Amygdala (tissue), 56 donors: ENCODE data around the gene TRIM47.

Source experiments
- DNase-seq, 56 donors: peaks; one replicate each; lab custom pipeline; 2025; lab: John Stamatoyannopoulos, UW

TRIM47 gene

DNA sequence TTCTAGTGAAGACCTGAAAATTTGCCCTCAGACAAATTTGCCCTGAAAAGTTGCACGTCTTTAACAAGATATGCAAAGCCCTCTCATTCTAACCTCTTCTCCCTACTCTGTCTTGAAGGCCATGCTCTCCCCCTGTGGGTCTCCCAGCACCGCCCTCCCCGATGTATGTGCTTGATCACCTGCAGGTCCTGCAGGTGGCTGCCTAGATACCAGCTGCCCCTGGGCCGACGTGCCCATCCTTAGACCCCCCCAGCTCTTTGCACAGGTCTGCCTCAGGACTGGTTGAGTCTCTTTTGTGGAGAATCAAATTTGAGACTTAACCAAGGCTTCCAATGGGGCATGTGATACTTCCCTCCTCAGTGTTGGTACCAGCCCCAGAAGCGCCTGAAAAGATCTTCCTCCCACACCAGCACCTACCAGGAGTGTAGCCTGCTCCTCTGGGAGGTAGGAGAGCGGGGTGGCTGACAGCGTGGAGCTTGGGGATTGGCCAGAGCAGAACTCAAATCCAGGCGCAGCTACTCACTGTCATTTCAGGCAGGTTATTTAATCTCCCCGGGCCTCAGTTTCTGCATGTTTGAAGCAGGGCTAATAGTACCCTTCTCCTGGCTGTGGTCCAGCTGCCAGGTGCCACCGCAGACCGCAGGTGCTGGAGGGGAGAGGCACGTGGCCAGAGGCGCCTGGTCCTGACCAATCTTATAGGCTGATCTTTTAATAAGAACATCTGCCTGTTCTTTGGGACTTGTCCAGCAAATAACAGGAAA is 30.9 kb upstream of the TRIM47 start:
- DNase-seq: no peak

GRCh38 chr17:75908201-75908600 is 29.8 kb upstream of the TRIM47 start:
- DNase-seq: peak in 5 of 56 donors; percentile 13 to 43 (median 18)

GRCh38 chr17:75906143-75906884 is 27.9 kb upstream of the TRIM47 start:
- no peak for DNase-seq

- DNase-seq: peak; percentile 59 to 99 (median 80)
Observed at GRCh38 chr17:75904749-75905521, 26.6 kb upstream of the TRIM47 start, which contains the start of gene MRPL38. MRPL38 (minus strand) TSS chr17:75904884; CDS start chr17:75904875, 9 bp downstream.

GRCh38 chr17:75902406-75902805 is 24.0 kb upstream of the TRIM47 start:
- DNase-seq: no peak

DNA sequence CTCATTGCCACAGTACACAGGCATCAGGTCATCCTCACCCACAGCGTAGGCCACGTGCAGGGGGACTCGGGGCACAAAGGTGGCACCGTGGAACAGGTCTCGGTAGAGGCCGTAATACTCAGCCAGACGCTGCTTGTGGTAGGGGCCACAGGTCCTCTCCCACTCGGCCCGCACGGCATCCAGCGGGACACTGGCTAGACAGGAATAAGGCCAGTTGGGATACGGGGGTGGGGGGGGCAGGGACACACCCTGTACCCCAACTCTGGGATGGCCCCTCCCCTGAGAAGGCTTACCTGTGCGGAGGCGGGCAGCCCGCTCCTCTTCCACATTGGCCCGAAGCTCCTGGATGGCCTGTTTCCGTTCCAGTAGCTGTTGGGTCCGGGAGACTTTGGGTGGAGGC is 23.3 kb upstream of the TRIM47 start:
- DNase-seq: no peak

- DNase-seq: no peak
Observed at GRCh38 chr17:75900691-75901533, 22.5 kb upstream of the TRIM47 start.

DNA sequence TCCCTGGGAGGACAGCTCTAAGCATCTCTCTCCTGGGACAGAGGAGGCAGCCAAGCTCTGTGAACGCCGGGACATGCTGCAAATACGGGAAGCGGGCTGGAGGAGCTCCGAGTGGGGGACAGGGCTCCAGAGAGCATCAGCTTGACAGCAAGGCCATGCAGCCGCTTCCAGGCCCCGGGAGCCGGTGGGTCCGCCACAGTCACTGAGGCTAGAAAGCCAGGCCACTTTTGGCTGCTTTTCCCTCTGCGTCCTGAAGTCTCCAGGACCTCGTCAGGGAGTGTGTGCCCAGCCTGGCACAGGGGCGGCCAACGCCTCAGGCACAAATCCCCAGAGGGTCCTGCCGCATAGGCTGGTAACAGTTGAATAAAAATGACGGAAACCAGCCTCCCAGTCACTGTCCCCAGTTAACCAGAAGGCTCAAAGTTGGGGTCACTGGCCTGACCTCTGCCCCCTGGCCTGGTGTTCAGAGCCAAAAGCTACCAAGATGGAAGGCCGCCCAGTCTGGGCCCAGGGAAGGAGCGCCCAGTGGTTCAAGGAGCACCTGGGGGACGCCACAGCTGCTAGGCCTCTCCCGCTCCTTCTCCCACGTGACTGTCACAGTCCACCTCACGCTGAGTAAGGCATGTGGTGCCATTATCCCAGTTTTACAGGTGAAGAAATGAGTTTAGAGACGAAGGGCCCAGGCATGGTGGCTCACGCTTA is 21.5 kb upstream of the TRIM47 start:
- DNase-seq: no peak

DNA sequence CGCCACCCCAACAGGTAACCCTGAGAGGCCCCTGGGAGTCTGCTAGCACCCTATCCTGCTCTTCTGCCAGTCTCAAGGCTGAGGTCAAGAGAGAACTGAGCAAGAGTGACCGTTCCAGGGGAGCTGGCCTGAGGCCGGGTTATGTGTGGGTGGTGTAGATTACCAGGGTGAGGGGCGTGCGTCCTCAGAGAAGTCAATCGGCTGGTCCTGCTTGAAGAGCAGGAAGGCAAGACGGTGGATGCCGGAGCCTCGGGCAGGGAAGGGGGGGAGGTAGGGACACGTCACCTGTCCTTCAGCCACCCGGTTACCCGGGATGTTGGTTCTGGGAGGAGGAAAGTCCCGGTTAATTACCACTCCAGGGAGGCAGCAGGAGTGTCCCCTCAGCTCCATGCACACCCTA is 21.0 kb upstream of the TRIM47 start:
- DNase-seq: no peak

- DNase-seq: no peak
Observed at GRCh38 chr17:75898791-75899190, 20.4 kb upstream of the TRIM47 start.

- DNase-seq: no peak
Observed at GRCh38 chr17:75898065-75898464, 19.7 kb upstream of the TRIM47 start.

DNA sequence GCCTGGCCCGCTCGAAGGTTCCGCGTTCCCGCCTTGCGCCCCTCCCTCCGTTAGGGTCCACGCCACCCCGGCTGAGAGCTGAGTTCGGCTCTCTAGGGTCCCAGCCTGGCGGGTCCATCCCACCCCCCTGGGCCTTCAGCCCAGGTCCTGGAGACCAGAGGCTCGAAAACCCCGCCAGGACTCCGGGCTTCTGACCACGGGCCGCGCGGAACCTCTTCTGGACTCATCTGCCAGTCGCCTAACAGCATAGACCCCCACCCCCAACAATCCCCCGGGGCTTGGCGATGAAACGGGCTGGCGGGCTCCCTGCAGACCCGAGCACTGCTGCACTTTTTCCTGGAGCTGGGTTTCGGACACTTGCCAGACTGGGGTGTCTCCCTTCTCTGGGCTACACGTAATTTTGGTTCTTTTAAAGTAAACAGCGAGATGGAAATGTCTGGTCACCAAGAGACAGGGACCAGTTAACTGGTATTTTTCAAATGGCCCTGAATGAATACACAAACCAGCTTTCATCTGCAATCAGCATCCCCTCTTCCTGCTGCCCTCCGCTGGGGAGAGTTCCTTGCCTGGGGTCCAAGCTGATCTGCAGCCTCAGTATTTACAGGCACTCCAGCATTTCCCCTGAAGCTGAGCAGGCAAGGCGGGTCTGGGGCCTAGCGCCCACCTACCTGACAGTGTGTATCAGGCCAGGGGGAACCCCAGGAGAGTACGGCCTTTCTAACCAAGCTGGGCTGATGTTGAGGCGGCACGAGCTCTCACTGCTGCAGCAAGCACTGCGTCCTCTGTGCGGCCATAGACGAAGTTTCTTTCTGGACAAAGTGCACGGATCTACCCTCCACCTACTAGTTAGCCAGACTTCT is 19.0 kb upstream of the TRIM47 start:
- peak in 8 of 56 donors; percentile 17 to 66 (median 48) for DNase-seq

DNA sequence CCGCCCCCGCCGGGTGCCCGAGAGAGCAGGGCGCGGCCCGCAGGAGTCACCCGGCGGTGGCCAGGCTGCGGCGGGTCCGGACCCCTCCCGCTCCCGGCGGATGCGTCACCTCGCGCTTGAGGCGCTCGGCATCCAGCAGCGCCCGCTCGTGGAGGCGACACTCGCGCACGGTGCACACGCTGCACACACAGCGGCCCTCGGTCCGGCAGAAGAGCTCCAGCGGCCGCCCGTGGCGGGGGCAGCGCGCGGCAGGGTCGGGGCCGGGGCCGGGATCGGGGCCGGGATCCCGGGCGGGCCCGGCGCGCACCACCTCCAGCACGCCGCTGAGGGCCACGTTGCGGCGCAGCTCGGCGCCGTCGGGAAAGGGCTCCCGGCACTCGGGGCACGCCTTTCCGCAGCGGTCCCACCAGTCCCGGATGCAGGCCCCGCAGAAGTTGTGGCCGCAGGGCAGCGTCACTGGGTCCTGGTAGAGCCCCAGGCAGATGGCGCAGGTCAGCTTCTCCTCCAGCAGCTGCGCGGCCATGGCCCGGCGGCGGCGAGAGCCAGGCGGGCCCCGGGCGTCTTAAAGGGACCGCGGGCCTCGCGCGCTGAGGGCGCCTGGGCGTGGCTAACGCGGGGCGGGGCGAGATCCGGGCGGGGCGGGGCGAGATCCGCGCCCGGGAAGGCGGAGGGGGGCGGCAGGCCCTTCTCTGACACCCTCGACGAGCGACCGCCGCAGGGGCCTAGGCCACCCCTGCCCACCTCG is 18.2 kb upstream of the TRIM47 start, which contains the start of gene TRIM65:
TRIM65 (minus strand) TSS at position 537 of the 745 bp plus-strand sequence; CDS start at position 523, 14 bp downstream.
- DNase-seq: peak in 51 of 56 donors; percentile 31 to 87 (median 69)

GRCh38 chr17:75895370-75896155 is 17.2 kb upstream of the TRIM47 start:
- no peak for DNase-seq

DNA sequence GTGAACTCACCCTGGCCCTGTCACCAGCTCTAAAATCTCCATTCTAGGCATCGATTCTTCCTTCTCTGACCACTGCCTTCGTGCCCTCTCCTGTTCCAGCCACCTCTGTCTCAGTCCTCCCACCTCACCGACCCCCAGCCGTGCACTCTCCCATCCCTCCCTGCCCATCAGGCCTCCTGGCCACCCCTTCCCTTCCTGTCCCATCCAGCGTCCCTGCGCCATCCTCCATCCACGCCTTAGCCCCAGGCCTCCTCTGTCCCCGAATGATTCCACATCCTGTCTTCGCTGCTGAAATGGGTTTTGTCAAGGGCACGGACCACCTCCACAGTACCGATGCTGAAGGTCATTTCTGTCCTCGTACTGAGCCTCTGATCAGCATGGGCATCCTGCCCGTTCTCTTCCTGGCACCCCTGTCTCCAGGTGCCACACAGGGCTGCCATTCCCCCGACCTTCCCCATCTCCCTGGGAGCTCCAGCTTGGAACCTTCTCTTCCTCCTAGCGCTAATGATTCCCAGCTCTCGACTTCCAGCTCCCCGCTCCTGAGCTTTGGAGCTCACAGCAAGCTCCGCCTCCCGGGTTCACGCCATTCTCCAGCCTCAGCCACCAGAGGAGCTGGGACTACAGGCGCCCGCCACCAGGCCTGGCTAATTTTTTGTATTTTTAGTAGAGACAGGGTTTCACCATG is 15.8 kb upstream of the TRIM47 start:
- DNase-seq: no peak
